Activated CD8-positive, alpha-beta memory T cell treated with anti-CD3 and anti-CD28 coated beads, Interleukin-2, amount 50 U/mL, for 24 hours (primary cell): ENCODE measurements around the gene TGFBR1.

ENCODE experiments used
- DNase-seq: peaks from one replicate; pipeline ENCODE4 v3.0.0-alpha.2; 2020; ENCODE audit errors: extremely low read depth

TGFBR1 gene

DNA sequence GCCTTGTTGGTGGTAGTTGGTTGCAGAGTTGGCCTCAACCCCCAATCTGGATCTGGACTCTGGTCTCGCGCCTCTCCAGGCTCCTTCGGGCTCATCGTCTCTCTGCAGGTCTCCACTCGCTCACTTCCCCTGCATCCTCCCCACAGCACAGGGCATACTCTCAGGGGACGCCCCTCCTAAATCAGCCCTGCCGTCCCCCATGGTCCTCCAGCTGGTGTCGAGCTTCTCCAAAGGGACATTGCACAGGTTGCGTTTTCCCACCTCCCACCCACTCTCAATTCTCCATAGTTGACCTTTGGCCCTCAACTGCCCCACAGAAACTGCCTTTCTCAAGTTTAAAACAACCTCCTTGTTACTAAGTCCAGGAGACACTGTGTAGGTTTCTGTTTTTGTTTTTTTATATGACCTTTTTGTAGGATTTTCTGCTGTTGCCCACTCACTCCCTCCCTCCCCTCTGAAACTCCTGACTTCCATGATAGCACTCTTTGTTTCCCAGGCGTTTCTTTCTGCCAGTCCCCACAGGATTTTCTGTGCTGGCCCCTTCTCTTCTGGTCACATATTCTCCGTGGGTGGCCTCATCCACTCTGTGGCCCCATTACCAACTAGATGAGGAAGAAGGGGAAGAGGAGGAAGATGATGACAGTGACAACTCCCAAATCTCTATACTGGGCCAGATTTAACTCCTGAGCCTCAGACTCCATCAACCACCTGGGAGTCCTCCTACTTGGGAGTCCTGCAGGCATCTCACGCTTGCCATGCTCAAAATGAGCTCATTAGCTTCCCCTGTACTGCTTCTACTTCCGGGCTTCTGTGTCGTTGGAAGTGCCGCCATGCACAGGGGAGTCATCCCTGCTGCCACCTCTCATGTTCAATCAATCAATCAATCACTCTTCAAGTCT is 66.6 kb downstream of the TGFBR1 start:
- no peak for DNase-seq

DNA sequence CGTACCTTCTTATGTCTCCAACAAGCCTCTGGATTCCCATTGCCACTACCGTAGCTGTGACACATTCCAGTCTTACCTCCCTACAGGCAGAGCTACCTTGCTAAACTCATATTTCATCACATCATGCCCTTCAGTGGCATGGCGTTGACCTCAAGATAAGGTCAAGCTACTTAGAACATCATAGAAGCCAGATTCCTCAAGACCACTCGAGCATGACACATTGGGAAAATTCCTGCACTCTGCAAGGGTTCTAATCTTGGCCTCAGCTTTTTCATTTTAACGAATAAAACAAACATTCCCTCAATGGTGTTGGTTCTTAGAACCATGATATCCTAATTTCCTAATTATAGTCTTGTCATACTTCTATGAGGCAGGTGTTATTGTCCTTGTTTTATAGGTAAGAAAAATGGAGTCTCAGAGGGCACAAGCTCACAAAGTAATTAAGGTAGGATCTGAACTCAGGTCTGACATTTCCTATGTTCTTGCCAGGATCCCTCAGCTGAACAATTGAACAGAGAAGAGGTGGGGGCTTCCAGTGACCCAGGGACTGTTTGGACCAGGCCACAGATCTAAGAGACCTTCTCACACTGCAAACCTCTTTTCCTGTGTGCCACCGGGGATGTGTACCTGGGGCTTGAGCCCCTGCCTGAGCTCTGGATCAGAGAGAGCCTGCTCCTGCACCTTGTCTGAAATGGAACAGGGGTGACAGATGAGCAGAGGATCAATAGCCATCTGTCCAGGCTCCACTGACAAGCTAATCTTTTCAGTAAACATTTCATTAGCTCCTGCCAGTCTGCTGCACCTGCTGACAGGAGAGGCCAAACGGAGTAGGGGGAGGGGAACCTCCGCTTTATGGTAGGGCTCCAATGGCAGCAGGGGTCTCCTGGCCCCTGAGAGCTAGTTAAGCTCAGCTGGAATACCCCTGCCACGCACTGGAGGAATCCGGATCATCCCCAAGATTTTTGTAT is 67.5 kb downstream of the TGFBR1 start:
- DNase-seq: no peak

DNA sequence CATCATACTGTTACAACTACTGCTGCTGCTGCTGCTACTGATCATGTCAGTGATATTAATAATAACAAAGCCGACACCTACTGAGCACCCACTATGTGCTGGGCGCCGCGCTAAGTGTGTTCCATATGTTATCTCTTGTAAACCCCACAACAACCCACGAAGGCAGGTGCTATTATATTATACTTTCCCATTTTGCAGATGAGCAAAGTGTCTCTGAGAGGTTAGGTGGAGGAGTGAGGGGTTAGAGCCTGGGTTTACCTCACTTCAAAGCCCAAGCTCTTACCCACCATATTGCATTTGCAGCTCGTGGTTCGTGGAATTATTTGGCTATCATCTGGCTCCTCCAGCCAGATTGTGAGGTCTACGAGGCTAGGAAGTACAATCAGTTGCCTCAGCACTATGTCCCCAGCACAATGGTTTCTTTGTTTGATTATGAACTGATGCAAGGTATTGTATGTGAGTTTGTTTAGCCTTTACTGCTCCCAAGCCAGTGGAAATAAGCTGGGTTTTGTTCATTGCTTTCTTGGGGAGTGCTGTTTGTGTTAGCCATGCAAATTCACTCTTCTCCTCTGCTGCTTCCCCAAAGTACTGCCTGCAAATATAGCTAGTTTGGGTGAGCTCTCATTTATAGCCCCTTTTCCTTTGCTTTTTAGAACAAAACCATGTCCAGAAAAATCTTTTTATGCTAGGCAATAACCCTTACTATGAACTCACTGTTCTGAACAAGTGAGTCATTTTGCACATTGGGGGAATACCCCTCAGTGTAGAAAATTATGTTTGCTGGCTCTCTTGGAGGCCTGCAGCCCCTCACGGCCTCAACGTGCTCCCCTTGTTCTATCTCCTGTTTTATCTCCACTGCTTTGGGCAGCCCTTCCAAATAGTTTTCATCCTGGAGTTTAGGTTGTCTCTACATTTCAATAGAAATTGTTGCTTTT is 68.9 kb downstream of the TGFBR1 start:
- DNase-seq: no peak

DNA sequence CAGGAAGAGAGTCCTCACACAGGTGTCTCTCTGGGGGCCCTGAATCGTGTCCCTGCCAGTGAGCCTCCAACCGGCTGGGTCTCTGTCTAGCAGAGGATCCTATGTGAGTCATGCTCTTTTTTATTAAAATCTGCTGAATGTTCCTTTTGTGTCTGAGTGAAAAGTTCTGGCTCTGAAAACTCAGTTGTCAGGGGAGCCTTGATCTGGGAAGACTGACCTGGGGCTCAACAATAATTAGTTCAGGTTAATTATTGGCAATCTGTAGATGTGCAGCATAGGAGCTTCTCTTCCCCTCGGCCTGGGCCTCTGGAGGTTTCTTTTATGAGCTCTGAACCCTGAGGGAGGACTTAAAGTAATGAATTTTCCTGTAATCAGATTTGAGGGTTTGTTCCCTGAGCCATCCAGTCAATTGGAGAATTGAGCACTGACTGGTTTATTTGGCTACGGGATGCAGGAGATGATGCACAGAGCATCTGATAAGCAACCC is 71.7 kb downstream of the TGFBR1 start:
- DNase-seq: no peak

DNA sequence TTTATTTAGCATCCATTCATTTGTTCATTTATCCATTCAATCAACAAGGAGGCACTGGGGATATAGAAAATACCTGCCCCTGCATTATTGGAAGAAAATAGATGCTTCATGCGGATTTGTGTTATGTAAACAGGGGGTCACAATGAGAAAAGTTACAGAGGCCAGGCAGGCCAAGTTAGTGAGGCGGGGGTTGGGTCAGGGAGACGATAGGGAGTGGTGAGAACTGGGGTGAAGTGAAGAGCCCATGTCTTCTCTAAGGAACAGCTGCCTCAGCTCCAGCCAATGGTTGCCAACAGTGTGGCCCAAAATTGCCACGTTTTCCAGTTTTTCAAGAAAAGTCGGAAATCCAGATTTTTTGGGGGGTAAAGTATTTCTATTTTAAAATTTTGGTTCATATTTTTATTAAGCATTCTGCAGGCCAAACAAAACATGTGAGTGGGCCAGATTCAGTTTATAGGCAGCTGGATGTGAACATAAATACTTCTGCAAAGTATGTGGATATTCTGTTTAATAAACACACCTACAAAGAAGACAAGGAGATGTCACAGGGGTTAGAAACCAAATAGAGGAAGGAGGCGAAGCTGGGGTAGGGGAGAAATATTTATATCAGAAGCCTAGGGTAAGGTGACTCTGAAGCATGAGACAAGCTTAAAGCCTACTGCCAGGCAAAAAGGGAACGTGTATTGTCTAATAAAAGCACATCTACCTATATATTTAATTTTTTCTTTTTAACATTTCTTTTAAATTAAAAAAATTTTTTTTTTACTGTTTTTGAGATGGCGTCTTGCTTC is 72.9 kb downstream of the TGFBR1 start:
- no peak for DNase-seq

DNA sequence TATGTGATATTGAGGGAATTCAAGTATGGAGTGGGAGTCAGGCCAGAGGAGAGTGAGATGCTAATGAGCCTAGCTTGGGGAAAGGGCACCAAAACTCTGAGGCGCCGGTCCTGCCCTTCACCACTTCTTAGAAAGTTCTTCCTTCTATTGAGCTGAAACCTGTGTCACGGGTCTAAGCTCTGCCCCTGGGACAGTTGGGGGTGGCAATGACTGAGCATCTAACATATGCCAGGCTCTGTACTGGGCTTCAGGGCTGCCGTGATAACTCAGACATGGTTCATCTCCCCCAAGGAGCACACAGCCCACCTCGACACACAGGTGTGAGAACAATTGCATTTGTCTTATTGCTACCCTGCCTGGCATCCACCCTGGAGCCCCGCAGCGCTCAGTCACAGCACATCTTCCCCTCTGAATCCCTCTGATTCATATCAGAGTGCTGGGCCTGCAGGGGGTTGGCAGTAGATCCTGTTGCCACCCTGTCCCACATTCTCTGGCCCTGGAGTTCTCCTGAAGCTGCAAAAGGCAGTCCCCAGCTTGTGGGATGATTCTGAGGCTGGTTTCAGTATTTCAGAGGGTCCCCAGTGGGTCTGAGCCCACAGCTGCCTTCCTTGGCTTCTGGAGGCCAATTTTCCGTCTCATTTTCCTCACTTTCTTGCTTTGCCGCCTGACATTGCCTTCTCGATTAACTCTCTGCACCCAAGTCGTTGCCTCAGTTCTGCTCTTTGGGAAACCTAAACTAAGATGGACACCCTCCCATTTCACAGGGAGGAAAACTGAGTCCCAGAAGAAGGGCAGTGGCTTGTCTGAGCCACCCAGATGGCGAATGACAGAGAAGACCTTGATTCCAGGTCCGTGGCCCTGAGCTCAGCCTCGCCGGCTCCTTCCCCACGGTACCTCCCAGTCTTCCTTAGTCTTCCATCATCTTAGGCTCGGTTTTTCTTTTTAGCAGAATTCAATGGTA is 74.3 kb downstream of the TGFBR1 start:
- DNase-seq: no peak

DNA sequence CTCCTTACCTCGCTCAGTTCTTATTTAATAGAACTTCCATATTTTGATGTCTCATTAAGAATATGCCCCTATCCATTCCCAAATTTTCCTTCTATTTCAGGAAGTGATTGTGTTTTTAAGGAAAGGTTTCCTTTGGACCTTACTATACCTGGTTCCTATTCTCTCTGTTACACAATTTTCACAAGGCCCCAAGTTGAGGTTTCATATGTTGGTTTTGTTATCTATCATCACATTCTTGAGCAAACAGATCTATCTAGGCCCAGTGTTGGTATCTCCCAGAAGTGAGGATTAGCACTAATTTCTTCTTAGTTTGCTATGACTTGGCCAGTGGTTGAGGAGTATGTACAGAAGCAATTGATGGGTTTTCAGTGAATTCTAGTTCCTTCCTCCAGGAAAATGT is 75.3 kb downstream of the TGFBR1 start:
- no peak for DNase-seq

DNA sequence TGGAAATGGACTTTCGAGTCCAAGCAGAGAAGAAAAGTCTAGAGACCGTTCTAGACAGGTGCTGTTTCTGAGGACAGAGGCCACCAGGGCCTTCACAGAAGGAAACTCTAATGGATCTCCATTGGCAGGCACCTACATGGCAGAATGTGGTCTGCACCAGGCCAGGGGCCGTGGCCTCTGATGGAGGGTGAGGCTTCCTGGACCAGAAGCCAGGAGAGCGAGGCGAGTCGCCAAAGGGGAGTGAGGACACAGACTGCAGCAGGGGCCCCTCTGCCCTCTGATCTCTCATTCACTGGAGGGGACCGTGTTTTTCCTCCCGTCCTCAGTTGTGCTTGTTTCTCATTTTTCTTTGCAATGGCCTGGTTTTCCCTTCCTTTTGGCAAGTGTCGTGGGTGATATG is 75.7 kb downstream of the TGFBR1 start:
- no peak for DNase-seq

DNA sequence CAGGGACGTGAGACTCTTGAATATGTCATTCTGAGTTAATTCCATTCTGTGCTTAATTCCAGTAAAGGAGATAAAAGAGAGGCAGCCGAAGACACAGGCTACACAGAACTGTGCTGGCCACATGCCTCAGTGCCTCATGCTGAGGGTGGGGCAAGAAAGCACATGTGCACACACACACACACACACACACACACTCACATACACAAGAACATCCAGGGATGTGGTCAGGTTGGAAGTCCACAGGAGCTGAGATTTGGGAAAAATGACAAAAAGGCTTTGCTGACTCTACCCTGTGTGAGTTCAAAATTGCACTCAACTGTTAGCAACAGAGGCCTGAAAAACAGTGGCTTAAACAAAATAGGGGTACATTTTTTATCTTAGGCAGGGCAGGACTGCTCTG is 76.3 kb downstream of the TGFBR1 start:
- no peak for DNase-seq

DNA sequence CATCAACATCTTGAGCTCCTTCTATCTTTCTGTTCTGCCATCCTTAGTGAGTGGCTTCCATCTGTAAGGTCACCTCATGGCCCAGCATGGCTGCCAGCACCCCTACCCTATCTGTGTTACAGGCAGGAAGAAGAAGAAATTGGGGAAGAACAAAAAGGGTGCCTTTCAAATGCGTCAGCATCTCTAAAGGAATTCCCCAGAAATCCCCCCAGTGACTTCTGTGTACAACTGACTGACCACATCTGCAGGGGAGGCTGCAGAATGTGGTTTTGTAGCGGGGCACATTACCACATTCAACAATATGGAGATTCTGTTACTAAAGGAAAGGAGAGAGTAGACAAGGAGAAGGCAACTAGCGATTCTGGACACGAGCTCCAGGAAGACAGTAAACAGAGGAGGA is 76.7 kb downstream of the TGFBR1 start:
- no peak for DNase-seq

DNA sequence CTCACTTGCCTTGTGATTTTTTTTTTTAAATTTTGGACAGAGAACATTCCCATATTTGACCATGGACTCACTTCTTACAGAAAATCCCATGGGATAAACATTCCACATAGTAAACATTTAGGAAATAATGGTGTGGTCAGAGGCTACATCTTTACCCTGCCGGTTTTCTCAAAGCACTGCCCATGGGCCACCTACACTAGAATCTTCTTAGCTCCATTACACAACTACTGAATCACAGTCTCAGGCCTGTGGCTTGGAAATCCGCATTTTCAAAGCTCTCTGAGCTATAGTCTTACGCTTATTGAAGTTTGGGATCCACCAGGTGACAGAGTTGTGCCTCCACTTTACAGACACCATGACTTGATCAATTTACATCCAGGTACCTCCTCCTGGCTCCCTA is 77.4 kb downstream of the TGFBR1 start:
- DNase-seq: no peak

DNA sequence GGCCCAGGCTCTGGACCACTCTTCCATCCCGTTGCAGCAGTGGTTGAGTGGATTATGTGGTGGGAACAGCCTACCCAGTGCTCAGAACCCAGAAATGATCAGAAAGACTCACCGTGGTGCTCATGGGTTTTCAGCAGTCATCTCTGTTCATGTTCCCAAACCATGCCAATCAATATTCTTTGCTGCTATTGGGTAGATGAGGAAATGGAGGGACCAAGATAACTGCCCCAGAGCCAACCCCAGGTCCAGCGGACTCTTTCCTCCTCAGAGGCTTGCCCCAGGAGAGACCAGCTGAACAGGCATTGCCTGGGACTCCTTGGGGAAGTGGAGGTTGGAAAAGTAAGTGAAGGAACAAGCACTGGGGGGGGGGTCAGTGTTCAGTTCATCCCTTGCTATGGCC is 78.7 kb downstream of the TGFBR1 start:
- no peak for DNase-seq

DNA sequence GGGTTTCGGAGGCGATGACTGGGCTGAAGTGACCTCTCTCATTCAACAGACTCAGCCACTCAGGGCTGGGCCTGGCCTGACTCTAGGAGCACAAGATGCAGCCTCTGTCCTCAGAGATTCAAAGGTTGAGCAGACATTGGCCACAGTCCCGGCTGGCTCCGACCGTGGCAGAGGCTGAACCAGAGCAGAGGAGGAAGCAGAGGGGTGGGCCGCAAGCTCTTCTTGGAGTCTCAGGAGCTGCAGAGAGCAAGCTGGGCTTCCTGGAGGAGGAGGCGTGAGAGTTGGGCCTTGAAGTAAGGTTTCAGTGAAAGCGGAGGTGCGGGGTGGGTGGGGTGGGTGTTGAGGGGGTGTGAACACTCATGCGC is 79.2 kb downstream of the TGFBR1 start:
- no peak for DNase-seq

DNA sequence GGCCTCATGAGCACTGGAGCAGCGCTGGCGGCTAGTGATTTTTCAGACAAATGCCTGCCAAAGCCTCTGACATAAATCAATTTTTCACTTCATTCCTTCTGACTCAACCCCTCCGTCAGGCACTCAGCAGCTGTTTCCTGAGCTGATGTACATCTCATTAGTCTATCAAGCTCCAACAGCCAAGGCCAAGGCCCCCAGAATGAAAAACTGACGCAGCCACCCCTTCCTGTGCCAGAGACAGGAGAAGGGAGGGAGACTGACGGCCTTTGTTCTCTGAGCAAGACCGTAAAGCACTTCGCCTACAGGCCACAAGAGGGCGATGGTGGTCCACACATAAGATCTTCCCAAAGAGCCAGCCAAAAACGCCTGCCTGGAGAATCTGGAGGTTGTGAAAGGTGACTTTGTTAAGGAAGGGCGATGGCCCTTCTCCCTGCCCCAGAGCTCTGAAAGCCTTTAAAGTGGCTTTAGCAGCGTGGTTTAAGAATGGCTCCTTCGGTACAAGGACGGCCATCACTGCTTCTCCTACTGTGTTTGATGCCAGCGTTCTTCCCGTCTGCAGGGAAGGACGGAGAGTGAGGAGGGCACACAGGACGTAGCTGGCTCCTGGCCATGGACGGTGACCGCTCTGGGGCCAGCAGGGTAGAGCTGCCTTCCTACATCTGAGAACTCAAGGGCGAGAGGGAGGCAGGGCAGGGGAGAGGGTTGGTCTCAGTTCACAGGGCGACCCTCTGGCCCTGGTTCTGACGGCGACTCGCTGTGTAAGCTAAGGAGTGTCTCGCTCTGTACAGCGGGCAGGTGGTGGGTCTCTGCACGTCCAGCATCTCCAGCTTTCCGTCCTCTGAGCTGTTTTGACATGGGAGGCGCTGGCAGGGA is 79.8 kb downstream of the TGFBR1 start:
- peak; percentile 47 for DNase-seq

DNA sequence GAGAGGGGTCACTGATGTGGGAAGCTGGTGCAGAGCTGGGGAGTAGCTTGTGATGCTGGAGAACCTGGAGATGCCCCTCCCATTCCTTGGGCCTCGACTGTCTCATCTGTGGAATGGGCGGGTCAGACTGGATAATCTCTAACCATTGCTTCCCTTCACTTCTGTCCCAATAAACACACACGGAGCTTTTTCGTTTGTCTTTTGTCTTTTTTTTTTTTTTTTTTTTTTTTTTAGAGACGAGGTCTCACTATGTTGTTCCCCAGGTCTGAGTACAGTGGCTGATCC is 80.4 kb downstream of the TGFBR1 start:
- DNase-seq: no peak

DNA sequence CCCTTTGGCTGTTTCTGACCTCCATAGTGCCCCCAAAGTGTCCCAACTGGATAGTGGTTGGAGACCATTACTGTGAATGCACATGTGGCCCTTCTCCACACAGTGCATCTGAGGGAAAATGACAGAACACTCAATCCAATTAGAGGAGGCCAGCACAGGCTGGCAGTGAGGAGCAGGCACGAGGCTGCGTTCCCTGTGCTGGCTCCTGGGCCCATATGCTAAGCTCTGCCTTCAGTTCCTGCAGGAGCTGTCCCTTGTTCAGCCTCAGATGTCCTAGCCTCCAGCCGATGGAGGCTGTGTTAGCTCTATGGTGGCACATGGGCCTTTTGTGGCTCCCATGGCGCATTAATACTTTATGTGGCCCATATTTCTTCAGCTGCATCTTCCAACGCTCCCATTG is 81.0 kb downstream of the TGFBR1 start:
- DNase-seq: no peak

DNA sequence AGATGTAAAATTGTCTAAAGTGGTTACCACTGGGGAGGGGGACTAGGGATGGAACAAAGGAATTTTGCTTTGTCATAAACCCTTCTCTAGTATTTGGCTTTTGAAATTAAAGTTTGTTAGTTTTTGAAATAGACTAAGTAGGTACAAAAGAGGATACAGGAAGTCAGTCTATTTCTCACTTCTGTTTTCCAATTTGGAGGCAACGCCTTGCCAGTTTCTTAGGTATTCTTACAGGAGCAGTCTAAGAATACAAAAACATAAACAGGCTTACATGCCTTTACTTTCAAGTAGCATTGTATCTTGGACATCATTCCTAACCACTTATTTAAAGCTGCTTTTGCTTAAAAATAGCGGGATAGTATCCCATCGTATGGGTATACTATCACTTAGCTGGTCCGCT is 82.4 kb downstream of the TGFBR1 start:
- no peak for DNase-seq

DNA sequence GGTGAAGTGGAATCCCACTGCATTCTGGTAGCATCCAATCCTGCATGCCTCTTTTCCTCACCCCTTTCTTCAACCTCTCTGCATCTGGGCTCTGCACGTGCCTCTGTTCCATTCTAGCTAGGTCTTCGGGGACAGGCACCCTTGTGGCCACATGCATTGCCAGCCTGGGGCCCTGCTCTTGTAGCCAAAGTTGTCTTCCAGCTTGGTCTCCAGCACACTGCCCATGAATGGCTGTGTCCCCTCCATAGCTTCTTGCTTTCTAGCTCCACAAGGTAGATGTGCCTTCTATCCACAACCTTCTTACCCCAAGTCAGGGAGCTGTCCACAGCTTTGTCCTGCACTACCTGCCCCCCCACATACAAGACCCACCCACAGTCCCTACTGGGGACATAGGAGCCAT is 84.3 kb downstream of the TGFBR1 start:
- no peak for DNase-seq
